GM13976 (cell line): Measurements from ENCODE around the gene OXLD1.

Experiments used
- DNase-seq: peaks from one replicate; pipeline ENCODE4 v3.0.0; 2012; ENCODE audit warnings: low spot score
- in situ Hi-C: fragments of 300-500 bp; cut with MboI; formaldehyde crosslinking; loops from one replicate; pipeline ENCODE4 v1.12.0; 2022; ENCODE audit warnings: low sequenced_read_pairs, mixed read lengths, inconsistent platforms; ENCODE audit not compliant: unreplicated experiment
- TF ChIP-seq, protein P1 (sequence below): IDR thresholded peaks from 2 replicates; pipeline ENCODE4 v1.5.1; 2012; ENCODE audit warnings: borderline replicate concordance, mild to moderate bottlenecking; ENCODE audit not compliant: insufficient read depth; ENCODE audit errors: extremely low read depth, missing control alignments, control extremely low read depth

OXLD1 gene

DNA sequence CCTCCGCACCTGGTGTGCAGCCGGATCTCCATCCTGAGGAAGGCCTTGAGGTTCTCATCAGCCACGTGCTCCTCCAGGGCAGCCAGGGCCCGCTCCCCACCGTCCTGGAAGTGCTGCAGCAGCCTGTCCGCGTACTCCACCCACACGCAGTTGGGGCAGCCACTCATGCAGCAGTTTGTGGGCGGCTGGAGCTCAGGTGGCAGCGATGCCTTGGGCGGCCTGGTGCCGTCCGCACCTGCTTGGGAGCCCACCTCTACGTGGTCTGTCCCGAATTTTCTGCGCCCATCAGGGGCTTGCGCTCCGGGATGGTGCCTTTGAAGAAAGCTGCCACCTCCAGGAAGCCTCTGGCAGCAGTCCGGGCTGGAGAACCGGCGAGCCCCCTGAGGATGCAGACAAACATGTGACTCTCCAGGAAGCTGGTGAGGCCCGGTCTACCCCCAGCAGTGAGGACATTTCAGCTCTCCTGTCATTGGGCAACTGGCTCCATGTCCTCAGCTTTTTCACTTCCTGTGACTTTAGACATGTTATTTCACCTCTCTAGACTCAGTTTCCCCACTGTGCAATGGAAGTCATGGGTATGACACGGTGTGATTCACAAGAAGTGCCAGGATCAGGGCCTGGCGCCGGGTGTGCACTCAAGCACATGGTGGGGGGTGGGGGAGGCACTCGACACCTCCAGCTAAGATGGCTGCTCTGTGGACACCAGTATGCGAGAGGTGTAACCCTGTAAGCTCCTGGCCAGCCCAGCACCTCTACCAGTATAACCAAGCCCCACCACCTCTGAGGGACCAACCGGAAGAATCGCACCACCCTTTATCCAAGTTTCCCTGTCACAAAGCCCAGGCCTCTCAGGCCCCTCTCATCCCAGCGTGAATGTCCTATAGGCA is 957 bp downstream of the OXLD1 start:
- peak; percentile 76 for DNase-seq
- in situ Hi-C loops = no loop called here
- TF ChIP-seq, protein P1, sequence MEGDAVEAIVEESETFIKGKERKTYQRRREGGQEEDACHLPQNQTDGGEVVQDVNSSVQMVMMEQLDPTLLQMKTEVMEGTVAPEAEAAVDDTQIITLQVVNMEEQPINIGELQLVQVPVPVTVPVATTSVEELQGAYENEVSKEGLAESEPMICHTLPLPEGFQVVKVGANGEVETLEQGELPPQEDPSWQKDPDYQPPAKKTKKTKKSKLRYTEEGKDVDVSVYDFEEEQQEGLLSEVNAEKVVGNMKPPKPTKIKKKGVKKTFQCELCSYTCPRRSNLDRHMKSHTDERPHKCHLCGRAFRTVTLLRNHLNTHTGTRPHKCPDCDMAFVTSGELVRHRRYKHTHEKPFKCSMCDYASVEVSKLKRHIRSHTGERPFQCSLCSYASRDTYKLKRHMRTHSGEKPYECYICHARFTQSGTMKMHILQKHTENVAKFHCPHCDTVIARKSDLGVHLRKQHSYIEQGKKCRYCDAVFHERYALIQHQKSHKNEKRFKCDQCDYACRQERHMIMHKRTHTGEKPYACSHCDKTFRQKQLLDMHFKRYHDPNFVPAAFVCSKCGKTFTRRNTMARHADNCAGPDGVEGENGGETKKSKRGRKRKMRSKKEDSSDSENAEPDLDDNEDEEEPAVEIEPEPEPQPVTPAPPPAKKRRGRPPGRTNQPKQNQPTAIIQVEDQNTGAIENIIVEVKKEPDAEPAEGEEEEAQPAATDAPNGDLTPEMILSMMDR = no peak

DNA sequence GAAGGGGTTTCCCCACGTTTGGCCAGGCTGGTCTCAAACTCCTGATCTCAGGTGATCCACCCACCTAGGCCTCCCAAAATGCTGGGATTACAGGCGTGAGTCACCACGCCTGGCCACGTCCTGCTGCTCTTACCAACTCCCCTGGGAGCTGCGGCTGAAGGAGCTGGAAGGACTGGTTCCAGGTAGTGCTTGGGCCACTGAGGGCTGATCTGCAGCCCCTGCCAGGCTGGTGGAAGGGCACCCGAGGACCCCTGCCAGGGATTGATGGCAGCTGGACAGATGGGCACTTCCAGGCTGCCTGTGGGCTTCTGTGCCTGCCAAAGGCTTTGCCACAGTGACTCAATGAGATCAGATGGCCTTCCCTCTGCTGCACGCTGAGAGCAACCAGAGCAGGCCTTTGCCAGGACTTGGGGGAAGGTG is 2.3 kb downstream of the OXLD1 start:
- in situ Hi-C loops = no loop called here
- TF ChIP-seq, protein P1 = no peak
- DNase-seq = no peak

DNA sequence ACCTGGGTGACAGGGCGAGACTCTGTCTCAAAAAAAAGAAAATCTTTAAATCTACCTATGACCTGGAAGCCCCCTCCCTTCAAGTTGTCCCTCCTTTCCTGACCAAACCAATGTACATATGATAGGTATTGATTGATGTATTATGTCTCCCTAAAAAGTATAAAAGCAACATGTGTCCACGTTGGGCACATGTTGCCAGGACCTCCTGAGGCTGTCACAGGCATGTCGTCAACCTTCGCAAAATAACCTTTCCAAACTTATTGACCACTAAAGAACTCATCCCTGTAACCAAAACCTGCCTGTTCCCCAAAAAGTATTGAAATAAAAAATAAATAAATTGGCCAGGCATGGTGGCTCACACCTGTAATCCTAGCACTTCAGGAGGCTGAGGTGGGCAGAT is 4.4 kb downstream of the OXLD1 start:
- in situ Hi-C loops = no loop called here
- no peak for DNase-seq
- TF ChIP-seq, protein P1 = no peak

DNA sequence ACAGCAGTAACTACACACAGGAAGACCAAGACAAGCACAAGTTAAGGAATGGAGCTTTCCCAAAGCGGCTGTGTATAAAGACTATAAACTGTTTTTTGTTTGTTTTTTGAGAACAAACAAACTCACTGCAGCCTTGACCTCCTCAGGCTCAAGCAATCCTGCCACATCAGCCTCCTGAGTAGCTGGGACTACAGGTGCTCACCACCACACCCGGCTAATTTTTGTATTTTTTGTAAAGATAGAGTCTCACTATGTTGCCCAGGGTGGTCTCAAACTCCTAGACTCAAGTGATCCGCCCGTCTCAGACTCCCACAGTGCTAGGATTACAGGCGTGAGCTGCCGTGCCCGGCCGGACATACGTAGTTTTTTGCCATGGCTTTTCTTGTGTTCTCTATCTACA is 6.0 kb downstream of the OXLD1 start:
- in situ Hi-C loops = no loop called here
- DNase-seq = no peak
- TF ChIP-seq, protein P1 = no peak

DNA sequence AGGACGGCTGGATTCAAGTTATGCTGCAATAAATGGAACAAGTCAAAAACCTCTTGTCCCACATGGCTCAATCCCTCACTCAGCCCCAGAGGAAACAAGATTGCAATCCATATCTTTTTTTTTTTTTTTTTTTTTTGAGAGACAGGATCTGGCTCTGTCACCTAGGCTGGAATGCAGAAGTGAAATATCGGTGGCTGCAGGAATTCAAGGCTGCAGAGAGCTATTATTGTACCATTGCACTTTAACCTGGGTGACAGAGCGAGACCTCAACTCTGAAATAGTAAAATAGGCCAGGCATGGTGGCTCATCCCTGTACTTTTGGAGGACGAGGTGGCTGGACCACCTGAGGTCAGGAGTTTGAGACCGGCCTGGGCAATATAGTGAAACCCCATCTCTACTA is 7.4 kb downstream of the OXLD1 start:
- DNase-seq = no peak
- in situ Hi-C loops = no loop called here
- TF ChIP-seq, protein P1 = no peak

DNA sequence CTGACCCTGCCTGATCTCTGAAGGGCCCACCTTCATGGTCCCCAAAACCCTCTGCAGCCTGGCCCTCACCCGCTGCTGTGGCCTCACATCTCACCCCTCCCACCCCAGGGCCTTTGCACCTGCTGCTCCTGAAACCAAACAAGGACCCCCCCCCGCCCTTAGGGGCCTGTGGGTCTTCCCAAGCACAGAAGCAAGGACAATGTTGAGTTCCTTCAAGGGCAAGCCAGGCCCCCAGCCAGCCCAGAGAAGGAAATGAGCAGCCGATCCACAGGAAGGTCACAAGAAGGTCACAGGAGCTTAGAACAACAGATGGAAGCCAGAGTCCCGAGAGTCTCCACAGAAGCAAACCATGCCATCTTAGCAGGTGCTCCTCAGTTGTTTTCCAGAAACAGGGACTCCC is 9.6 kb downstream of the OXLD1 start:
- no peak for DNase-seq
- in situ Hi-C loops = no loop called here
- TF ChIP-seq, protein P1 = no peak
